CD8-positive, alpha-beta memory T cell (primary cell): ENCODE results near the gene NEDD8. TPM values are rescaled to one million over a fixed set of nuclear protein-coding genes. Genes with fewer than 3 reads are reported as not detected.
A peak's percentile ranks its signal among the peaks of the same experiment; 100 is the strongest.

Experiments used
- CTCF ChIA-PET: fragments of 350-600 bp; sonication (Branson Sonifier 250); formaldehyde crosslinking; loops from one replicate; lab custom pipeline; 2021; ENCODE audit warnings: antibody characterized with exemption; lab: Charles Lee
- POLR2A ChIA-PET: fragments of 350-600 bp; sonication (Branson Sonifier 250); formaldehyde crosslinking; loops from one replicate; lab custom pipeline; 2021; ENCODE audit warnings: antibody characterized with exemption; lab: Charles Lee
- DNase-seq, 5 donors: peaks; one replicate each; pipeline versions ENCODE4 v3.0.0 to v3.0.0-alpha.2; 2020 to 2022; ENCODE audit warnings: mixed read lengths in 1 of 5
- H3K27ac ChIP-seq: one replicate; pipeline ENCODE4 v1.7.0; 2013; ENCODE audit warnings: low read depth, mild to moderate bottlenecking, low read length, moderate library complexity
- H3K27me3 ChIP-seq: 2 replicates; pipeline ENCODE4 v1.7.0; 2013; ENCODE audit warnings: low read length, mild to moderate bottlenecking; ENCODE audit not compliant: insufficient read depth, poor library complexity, severe bottlenecking
- H3K36me3 ChIP-seq: 2 replicates; pipeline ENCODE4 v1.7.0; 2013; ENCODE audit warnings: mild to moderate bottlenecking, low read length, moderate library complexity; ENCODE audit not compliant: insufficient read depth
- H3K4me1 ChIP-seq: 2 replicates; pipeline ENCODE4 v1.7.0; 2013; ENCODE audit warnings: mild to moderate bottlenecking, low read length, moderate library complexity; ENCODE audit not compliant: insufficient read depth
- H3K4me3 ChIP-seq: 2 replicates; pipeline ENCODE4 v1.7.0; 2013; ENCODE audit warnings: mild to moderate bottlenecking, low read length
- H3K9me3 ChIP-seq: 2 replicates; pipeline ENCODE4 v1.7.0; 2013; ENCODE audit warnings: mild to moderate bottlenecking, low read length
- H3K27ac Mint-ChIP-seq, 8 donors: one replicate each; pipeline ENCODE4 v1.8.0; 2020 to 2021; ENCODE audit warnings: mixed read lengths in 8 of 8, mild to moderate bottlenecking in 6 of 8, inconsistent platforms in 3 of 8, moderate library complexity in 3 of 8
- H3K27me3 Mint-ChIP-seq, 2 donors: one replicate each; pipeline ENCODE4 v1.8.0; 2020 to 2021; ENCODE audit warnings: mixed read lengths in 2 of 2, mild to moderate bottlenecking in 1 of 2, moderate library complexity in 1 of 2
- H3K36me3 Mint-ChIP-seq, 3 donors: one replicate each; pipeline ENCODE4 v1.8.0; 2020 to 2021; ENCODE audit warnings: mixed read lengths in 3 of 3, inconsistent platforms in 1 of 3, mild to moderate bottlenecking in 1 of 3
- H3K4me1 Mint-ChIP-seq, 3 donors: one replicate each; pipeline ENCODE4 v1.8.0; 2020 to 2021; ENCODE audit warnings: mixed read lengths in 3 of 3, inconsistent platforms in 1 of 3, mild to moderate bottlenecking in 1 of 3
- H3K4me3 Mint-ChIP-seq, 7 donors: one replicate each; pipeline ENCODE4 v1.8.0; 2020 to 2021; ENCODE audit warnings: mixed read lengths in 7 of 7, mild to moderate bottlenecking in 6 of 7, moderate library complexity in 4 of 7, inconsistent platforms in 2 of 7
- H3K9me3 Mint-ChIP-seq, 5 donors: one replicate each; pipeline ENCODE4 v1.8.0; 2020 to 2022; ENCODE audit warnings: mixed read lengths in 5 of 5, mild to moderate bottlenecking in 3 of 5, moderate library complexity in 2 of 5, inconsistent platforms in 1 of 5
- polyA plus RNA-seq: library from polyadenylated mRNA; unstranded; fragments of 300-500 nt; fragmentation: Illumina TruSeq; gene quantifications from one replicate; pipeline ENCODE4 v1.2.3, GENCODE V29; 2021
- total RNA-seq, 2 experiments: library from RNA; stranded (reverse); gene quantifications; one replicate each; pipeline ENCODE4 v1.2.3, GENCODE V29; 2021

The NEDD8 gene
- total and polyA plus RNA-seq, 3 experiments from 2014 or later = 232 to 364 (median 240) TPM

GRCh38 chr14:24269910-24270536 is 37.9 kb upstream of the NEDD8 start:
- no peaks in the 10 kb centered on the region for H3K9me3 ChIP-seq
- H3K4me1 ChIP-seq = peaks cover 30% of the 10 kb centered on the region
- H3K27ac Mint-ChIP-seq = peak overlapping the region in 7 of 8 donors; percentile 17 to 98 (median 96)
- POLR2A ChIA-PET = interaction anchor here (0.6 to 2.8 kb wide), 8 partner anchors 13 to 971 kb away, joined by 3 to 28 read pairs (median 8); partner anchors contain the start of genes CHMP4A, DCAF11, LTB4R and NRL
- peaks cover 7 to 52% (median 9%) of the 10 kb centered on the region in 3 donors for H3K36me3 Mint-ChIP-seq
- H3K36me3 ChIP-seq = peaks cover 22% of the 10 kb centered on the region
- no peak overlapping the region for H3K4me3 ChIP-seq
- no peaks in the 10 kb centered on the region for H3K9me3 Mint-ChIP-seq
- CTCF ChIA-PET = interaction anchor here (1.0 to 5.4 kb wide), 17 partner anchors 8 to 161 kb away, joined by 3 to 94 read pairs (median 6); partner anchors contain the start of genes CHMP4A, CIDEB, DHRS1 and EMC9
- peaks cover 37 to 41% (median 39%) of the 10 kb centered on the region in 3 donors for H3K4me1 Mint-ChIP-seq
- H3K4me3 Mint-ChIP-seq = peak overlapping the region; percentile 88 to 93 (median 92)
- no peak overlapping the region for H3K27ac ChIP-seq
- peaks cover 0 to 5% of the 10 kb centered on the region in 2 donors for H3K27me3 Mint-ChIP-seq
- peak in 1 of 5 donors; percentile 46 for DNase-seq
- no peaks in the 10 kb centered on the region for H3K27me3 ChIP-seq

GRCh38 chr14:24269368-24269767 is 37.2 kb upstream of the NEDD8 start:
- Mint-ChIP-seq H3K4me3 (peak overlapping the region in 1 of 7 donors; percentile 25), H3K27me3 (peaks cover 0 to 5% of the 10 kb centered on the region in 2 donors), H3K36me3 (peaks cover 7 to 58% (median 9%) of the 10 kb centered on the region in 3 donors), H3K27ac (peak overlapping the region in 4 of 8 donors; percentile 6 to 57 (median 46)), H3K9me3 (no peaks in the 10 kb centered on the region), H3K4me1 (peaks cover 37 to 40% (median 38%) of the 10 kb centered on the region in 3 donors)
- Histone ChIP-seq H3K4me1 (peaks cover 27% of the 10 kb centered on the region), H3K27me3 (no peaks in the 10 kb centered on the region), H3K9me3 (no peaks in the 10 kb centered on the region), H3K36me3 (peaks cover 22% of the 10 kb centered on the region), H3K27ac (no peak overlapping the region), H3K4me3 (no peak overlapping the region)
- ChIA-PET POLR2A (interaction anchor here (0.9 kb wide), 1 partner anchor 27 kb away, joined by 3 read pairs; the partner anchor contains the start of gene TINF2), CTCF (interaction anchor here (1.1 to 5.4 kb wide), 6 partner anchors 25 to 108 kb away, joined by 4 to 94 read pairs (median 20); partner anchors contain the start of genes CHMP4A, IRF9, LTB4R and LTB4R2)
- peak in 1 of 5 donors; percentile 33 for DNase-seq

GRCh38 chr14:24268225-24268624 is 36.1 kb upstream of the NEDD8 start:
- H3K9me3 ChIP-seq = no peaks in the 10 kb centered on the region
- CTCF ChIA-PET = interaction anchor here (5.4 kb wide), 1 partner anchor 24 kb away, joined by 94 read pairs; the partner anchor contains the start of gene TINF2
- H3K27ac Mint-ChIP-seq = no peak overlapping the region
- peaks cover 27 to 29% (median 29%) of the 10 kb centered on the region in 3 donors for H3K4me1 Mint-ChIP-seq
- H3K27me3 ChIP-seq = no peaks in the 10 kb centered on the region
- peaks cover 22% of the 10 kb centered on the region for H3K36me3 ChIP-seq
- POLR2A ChIA-PET = no interaction called here
- peaks cover 0 to 5% of the 10 kb centered on the region in 2 donors for H3K27me3 Mint-ChIP-seq
- H3K9me3 Mint-ChIP-seq = no peaks in the 10 kb centered on the region
- H3K27ac ChIP-seq = no peak overlapping the region
- H3K4me3 Mint-ChIP-seq = no peak overlapping the region
- DNase-seq = no peak
- peaks cover 19% of the 10 kb centered on the region for H3K4me1 ChIP-seq
- H3K36me3 Mint-ChIP-seq = peaks cover 7 to 59% (median 9%) of the 10 kb centered on the region in 3 donors
- H3K4me3 ChIP-seq = no peak overlapping the region

GRCh38 chr14:24267516-24267915 is 35.3 kb upstream of the NEDD8 start:
- H3K9me3 ChIP-seq = no peaks in the 10 kb centered on the region
- no peaks in the 10 kb centered on the region for H3K9me3 Mint-ChIP-seq
- H3K27ac Mint-ChIP-seq = peak overlapping the region in 1 of 8 donors; percentile 78
- DNase-seq = no peak
- H3K4me1 Mint-ChIP-seq = peaks cover 22 to 25% (median 24%) of the 10 kb centered on the region in 3 donors
- peaks cover 22% of the 10 kb centered on the region for H3K36me3 ChIP-seq
- no peak overlapping the region for H3K27ac ChIP-seq
- peaks cover 0 to 3% of the 10 kb centered on the region in 2 donors for H3K27me3 Mint-ChIP-seq
- H3K36me3 Mint-ChIP-seq = peaks cover 7 to 60% (median 10%) of the 10 kb centered on the region in 3 donors
- peak overlapping the region in 2 of 7 donors; percentile 46 to 79 for H3K4me3 Mint-ChIP-seq
- peaks cover 14% of the 10 kb centered on the region for H3K4me1 ChIP-seq
- H3K4me3 ChIP-seq = no peak overlapping the region
- no peaks in the 10 kb centered on the region for H3K27me3 ChIP-seq
- ChIA-PET POLR2A (no interaction called here), CTCF (interaction anchor here (5.4 kb wide), 1 partner anchor 23 kb away, joined by 94 read pairs; the partner anchor contains the start of gene TINF2)

GRCh38 chr14:24266344-24267244 is 34.4 kb upstream of the NEDD8 start:
- DNase-seq = no peak
- no peak overlapping the region for H3K27ac ChIP-seq
- no peaks in the 10 kb centered on the region for H3K27me3 ChIP-seq
- Mint-ChIP-seq H3K27me3 (peaks cover 0 to 2% of the 10 kb centered on the region in 2 donors), H3K27ac (peak overlapping the region in 4 of 8 donors; percentile 34 to 78 (median 54)), H3K36me3 (peaks cover 7 to 64% (median 12%) of the 10 kb centered on the region in 3 donors), H3K4me1 (peaks cover 13 to 15% (median 15%) of the 10 kb centered on the region in 3 donors), H3K4me3 (peak overlapping the region in 2 of 7 donors; percentile 4 to 79), H3K9me3 (no peaks in the 10 kb centered on the region)
- H3K36me3 ChIP-seq = peaks cover 22% of the 10 kb centered on the region
- peaks cover 6% of the 10 kb centered on the region for H3K4me1 ChIP-seq
- no peak overlapping the region for H3K4me3 ChIP-seq
- CTCF ChIA-PET = no interaction called here
- POLR2A ChIA-PET = no interaction called here
- no peaks in the 10 kb centered on the region for H3K9me3 ChIP-seq

- Histone ChIP-seq H3K27ac (no peak overlapping the region), H3K9me3 (no peaks in the 10 kb centered on the region), H3K4me1 (no peaks in the 10 kb centered on the region), H3K36me3 (peaks cover 18% of the 10 kb centered on the region), H3K27me3 (no peaks in the 10 kb centered on the region), H3K4me3 (no peak overlapping the region)
- peaks cover 0 to under 1% of the 10 kb centered on the region in 2 donors for H3K27me3 Mint-ChIP-seq
- H3K4me3 Mint-ChIP-seq = no peak overlapping the region
- peaks cover 0 to 6% (median 5%) of the 10 kb centered on the region in 3 donors for H3K4me1 Mint-ChIP-seq
- DNase-seq = no peak
- H3K27ac Mint-ChIP-seq = peak overlapping the region in 1 of 8 donors; percentile 68
- H3K36me3 Mint-ChIP-seq = peaks cover 7 to 62% (median 14%) of the 10 kb centered on the region in 3 donors
- H3K9me3 Mint-ChIP-seq = no peaks in the 10 kb centered on the region
- CTCF ChIA-PET = interaction anchor here (1.3 kb wide), 1 partner anchor 33 kb away, joined by 4 read pairs; no protein-coding TSS in a partner anchor
- POLR2A ChIA-PET = no interaction called here
Observed at GRCh38 chr14:24264298-24264697, 32.1 kb upstream of the NEDD8 start.

- H3K36me3 Mint-ChIP-seq = peaks cover 7 to 57% (median 14%) of the 10 kb centered on the region in 3 donors
- DNase-seq = no peak
- no peak overlapping the region for H3K27ac ChIP-seq
- POLR2A ChIA-PET = no interaction called here
- no peak overlapping the region for H3K27ac Mint-ChIP-seq
- no peaks in the 10 kb centered on the region for H3K27me3 Mint-ChIP-seq
- H3K27me3 ChIP-seq = no peaks in the 10 kb centered on the region
- no peak overlapping the region for H3K4me3 ChIP-seq
- H3K9me3 ChIP-seq = no peaks in the 10 kb centered on the region
- CTCF ChIA-PET = interaction anchor here (1.0 to 1.3 kb wide), 2 partner anchors 17 to 33 kb away, joined by 3 to 4 read pairs; no protein-coding TSS in a partner anchor
- no peak overlapping the region for H3K4me3 Mint-ChIP-seq
- H3K4me1 ChIP-seq = no peaks in the 10 kb centered on the region
- H3K36me3 ChIP-seq = peaks cover 14% of the 10 kb centered on the region
- peaks cover 0 to 6% (median 5%) of the 10 kb centered on the region in 3 donors for H3K4me1 Mint-ChIP-seq
- H3K9me3 Mint-ChIP-seq = no peaks in the 10 kb centered on the region
Observed at GRCh38 chr14:24263848-24264247, 31.7 kb upstream of the NEDD8 start.
